K562 (cell line): Measurements from ENCODE around the gene CPLANE2. TPM values are rescaled to one million over a fixed set of nuclear protein-coding genes. Genes with fewer than 3 reads are reported as not detected.
A peak's percentile ranks its signal among the peaks of the same experiment; 100 is the strongest.

Source experiments
- ATAC-seq: fragments of 200-7000 bp; cut with Tn5 transposase; 3 replicates; pipeline ENCODE4 v1.9.1; 2020; ENCODE audit warnings: moderate library complexity
- BruUV-seq: library from RNA; stranded (reverse); fragments of 400-500 nt; replicated peaks from 2 replicates; lab custom pipeline; 2021; lab: Mats Ljungman, UMichigan
- CTCF ChIA-PET: fragments of 300-600 bp; formaldehyde crosslinking; extraction: SDS; loops from one replicate; lab custom pipeline; 2021; ENCODE audit warnings: low intra/inter-chr PET ratio; lab: Yijun Ruan, JAX
- POLR2A ChIA-PET: fragments of 300-600, 350-650 bp; sonication (Branson Sonifier 250); formaldehyde crosslinking; extraction: SDS; loops from one replicate; lab custom pipeline; 2021; ENCODE audit warnings: antibody characterized with exemption, inconsistent platforms; lab: Yijun Ruan, JAX
- DNase-seq, 4 experiments: peaks; one replicate each; pipeline versions ENCODE4 v3.0.0 to v3.0.0-alpha.2; 2011 to 2018; ENCODE audit warnings: low spot score in 3 of 4, mixed read lengths in 3 of 4; ENCODE audit errors: extremely low read depth in 1 of 4
- FAIRE-seq: peaks from 2 replicates; lab custom pipeline; 2011; peaks lifted over from hg19 to GRCh38; lab: Jason Lieb, UNC
- H2AFZ ChIP-seq: 2 replicates; pipeline ENCODE4 v1.6.0; 2011; ENCODE audit warnings: low read depth, low read length, control low read depth, inconsistent platforms
- H3K27ac ChIP-seq: fragments of 200-600 bp; 3 replicates; pipeline ENCODE4 v1.8.0; 2011; ENCODE audit warnings: low read depth, mild to moderate bottlenecking, control low read depth, inconsistent platforms, low read length, moderate library complexity, mixed read lengths; ENCODE audit errors: extremely low read depth
- H3K27me3 ChIP-seq, 2 experiments: fragments of 300-600 bp in 1 of 2; 2 replicates in 1 of 2; 3 replicates in 1 of 2; pipeline versions ENCODE4 v1.6.0 to v1.8.0; 2011; ENCODE audit warnings: inconsistent platforms in 2 of 2, low read length in 2 of 2, mild to moderate bottlenecking in 1 of 2, mixed read lengths in 1 of 2, moderate library complexity in 1 of 2; ENCODE audit not compliant: control insufficient read depth in 2 of 2, insufficient read depth in 2 of 2
- H3K36me3 ChIP-seq: fragments of 300-600 bp; 3 replicates; pipeline ENCODE4 v1.8.0; 2011; ENCODE audit warnings: mild to moderate bottlenecking, low read length, inconsistent platforms; ENCODE audit not compliant: control insufficient read depth, insufficient read depth
- H3K4me1 ChIP-seq, 2 experiments: fragments of 200-600 bp in 1 of 2; replicated peaks in 1 of 2; 2 replicates in 1 of 2; 3 replicates in 1 of 2; pipeline versions ENCODE4 v1.5.1 to v1.8.0; 2011; ENCODE audit warnings: inconsistent platforms in 2 of 2, low read length in 2 of 2, mild to moderate bottlenecking in 1 of 2, mixed read lengths in 1 of 2, moderate library complexity in 1 of 2; ENCODE audit not compliant: control insufficient read depth in 2 of 2, insufficient read depth in 2 of 2
- H3K4me2 ChIP-seq: 2 replicates; pipeline ENCODE4 v1.6.1; 2011; ENCODE audit warnings: low read length, control low read depth, inconsistent platforms, mixed read lengths; ENCODE audit not compliant: insufficient read depth
- H3K4me3 ChIP-seq: fragments of 200-600 bp; sonication (generic), shearing (Covaris generic); 2 replicates; pipeline ENCODE4 v1.5.1; 2016; ENCODE audit warnings: control low read depth, inconsistent platforms
- H3K79me2 ChIP-seq: fragments of 200-600 bp; 3 replicates; pipeline ENCODE4 v1.8.0; 2011; ENCODE audit warnings: low read length, inconsistent platforms; ENCODE audit not compliant: control insufficient read depth, insufficient read depth
- H3K9ac ChIP-seq, 2 experiments: 2 replicates each; pipeline versions ENCODE4 v1.6.0 to v1.6.1; 2011; ENCODE audit warnings: low read depth in 2 of 2, low read length in 2 of 2, control low read depth in 1 of 2, inconsistent platforms in 1 of 2, mild to moderate bottlenecking in 1 of 2, mixed read lengths in 1 of 2; ENCODE audit not compliant: insufficient read depth in 1 of 2
- H3K9me1 ChIP-seq: one replicate; pipeline ENCODE4 v1.6.0; 2011; ENCODE audit warnings: inconsistent platforms, mild to moderate bottlenecking, low read length, moderate library complexity; ENCODE audit not compliant: control insufficient read depth, insufficient read depth
- H3K9me3 ChIP-seq: replicated peaks from 2 replicates; pipeline ENCODE4 v1.5.1; 2011; ENCODE audit warnings: low read depth, low read length, inconsistent platforms; ENCODE audit not compliant: control insufficient read depth, insufficient read depth
- H4K20me1 ChIP-seq: replicated peaks from 2 replicates; pipeline ENCODE4 v1.6.1; 2011; ENCODE audit warnings: low read length, inconsistent platforms, mixed read lengths; ENCODE audit not compliant: control insufficient read depth, insufficient read depth
- ERF ChIP-seq: fragments of 450-650 bp; formaldehyde crosslinking; IDR thresholded peaks from 2 replicates; pipeline ENCODE4 v1.4.0; 2020; ENCODE audit warnings: mild to moderate bottlenecking, mixed read lengths
- FOXJ3 ChIP-seq: sonication (generic); formaldehyde crosslinking; IDR thresholded peaks from 2 replicates; pipeline ENCODE4 v1.4.0; 2020; ENCODE audit warnings: mild to moderate bottlenecking, missing genetic modification reagents
- HES1 ChIP-seq: fragments of 450-650 bp; IDR thresholded peaks from 2 replicates; pipeline ENCODE4 v1.6.1; 2016; ENCODE audit warnings: low read depth, mild to moderate bottlenecking, moderate library complexity
- RBM25 ChIP-seq: fragments of 200-400 bp; formaldehyde crosslinking; IDR thresholded peaks from 2 replicates; pipeline ENCODE4 v1.6.1; 2018; ENCODE audit warnings: low read length, low read depth, moderate library complexity; ENCODE audit not compliant: severe bottlenecking
- TCF15 ChIP-seq: fragments of 250-450 bp; sonication (Bioruptor Pico); IDR thresholded peaks from 2 replicates; pipeline ENCODE4 v1.8.0; 2022; ENCODE audit warnings: moderate library complexity, mild to moderate bottlenecking, inconsistent platforms
- ZNF121 ChIP-seq: sonication (generic); formaldehyde crosslinking; conservative IDR thresholded peaks from 2 replicates; pipeline ENCODE4 v1.8.0; 2022; ENCODE audit warnings: missing genetic modification reagents
- whole genome bisulfite sequencing: fragments of 100-300 bp; shearing (Covaris generic); methylation state at CpG from one replicate; pipeline ENCODE4 v1.1.6; 2016; ENCODE audit warnings: low coverage, mixed read lengths; ENCODE audit not compliant: insufficient coverage; ENCODE audit errors: missing lambda C conversion rate; 5-methylcytosine and 5-hydroxymethylcytosine counted together
- in situ Hi-C: fragments of 300-500 bp; cut with MboI; formaldehyde crosslinking; loops from 4 replicates; pipeline ENCODE4 v1.15.0; 2018; ENCODE audit warnings: inconsistent platforms, mixed read lengths
- intact Hi-C: fragments of 100-400 bp; cut with micrococcal nuclease; formaldehyde crosslinking; loops from 2 replicates; pipeline ENCODE4 v1.14.2; 2022
- polyA plus RNA-seq, 8 experiments: library from polyadenylated mRNA; depleted of rRNA in 4 of 8; stranded (reverse) in 5 of 8; unstranded in 3 of 8; fragments of >200 nt; fragmentation: Nextera tagmentation in 2 of 8; fragmentation: Illumina TruSeq in 1 of 8; extraction: Ambion mirVana in 2 of 8; extraction: Trizol in 1 of 8; gene quantifications; 2 replicates each; pipeline versions ENCODE4 v1.2.1 to v1.2.3, GENCODE V29; 2011 to 2014; ENCODE audit warnings: inconsistent platforms in 1 of 8, missing spikeins in 1 of 8
- total RNA-seq, 7 experiments: library from RNA; depleted of rRNA in 6 of 7; stranded (reverse); fragments of >200 nt in 6 of 7; fragmentation: Illumina TruSeq in 2 of 7; extraction: Trizol in 2 of 7; gene quantifications; 2 replicates each; pipeline versions ENCODE4 v1.2.1 to v1.2.3, GENCODE V29; 2011 to 2021; ENCODE audit warnings: low replicate concordance in 1 of 7

Gene CPLANE2
- total and polyA plus RNA-seq, 9 of the 15 experiments (the other 6 are each of a cell fraction or from before 2014, with no cell fraction given): 0.17 to 20.9 (median 8.1) TPM

- TF ChIP-seq ZNF121 (CRISPR knock-in tag) (peak; percentile 77), RBM25 (peak; percentile 48), HES1 (no peak), FOXJ3 (no peak)
- Histone ChIP-seq H3K79me2 (peaks cover 12% of the 10 kb centered on the region; the same call in 1 of the 3 replicates), H3K9me1 (no peaks in the 10 kb centered on the region), H3K4me2 (no peak overlapping the region), H4K20me1 (peaks cover 25% of the 10 kb centered on the region), H3K4me3 (no peak overlapping the region), H3K4me1 (peaks cover 0 to 16% of the 10 kb centered on the region in 2 experiments; a peak in 4 of 5 replicates), H3K36me3 (peaks cover 4% of the 10 kb centered on the region; the same call in 1 of the 3 replicates), H2AFZ (no peak overlapping the region), H3K27me3 (no peaks in the 10 kb centered on the region), H3K9ac (no peak overlapping the region), H3K9me3 (no peaks in the 10 kb centered on the region), H3K27ac (no peak overlapping the region)
- no TSS peak for BruUV-seq
- ATAC-seq: no peak
- CTCF ChIA-PET: no interaction called here
- intact Hi-C loops: no loop called here
- FAIRE-seq: no peak
- in situ Hi-C loops: no loop called here
- 90% methylated on average over 1 of the region's 1 CpG for WGBS
- no peak for DNase-seq
- POLR2A ChIA-PET: interaction anchor here (0.8 to 2.0 kb wide), 2 partner anchors 16 to 146 kb away, joined by 3 to 6 read pairs; no protein-coding TSS in a partner anchor
These were observed 25.1 kb upstream of the CPLANE2 start for GRCh38 chr1:16262067-16262466.

- intact Hi-C loops: no loop called here
- ChIA-PET CTCF (no interaction called here), POLR2A (interaction anchor here (0.6 to 2.2 kb wide), 4 partner anchors 10 to 462 kb away, joined by 3 to 7 read pairs (median 4); no protein-coding TSS in a partner anchor)
- Histone ChIP-seq H3K4me1 (peaks cover 0 to 6% of the 10 kb centered on the region in 2 experiments; a peak in 3 of 5 replicates), H3K27ac (no peak overlapping the region), H3K9ac (no peak overlapping the region), H3K9me3 (no peaks in the 10 kb centered on the region), H3K36me3 (peaks cover 14% of the 10 kb centered on the region), H3K4me3 (no peak overlapping the region), H3K9me1 (peaks cover 3% of the 10 kb centered on the region), H2AFZ (no peak overlapping the region), H4K20me1 (peaks cover 13% of the 10 kb centered on the region), H3K4me2 (no peak overlapping the region), H3K79me2 (peaks cover 9% of the 10 kb centered on the region; the same call in 1 of the 3 replicates), H3K27me3 (no peaks in the 10 kb centered on the region)
- ATAC-seq (no peak), FAIRE-seq (no peak), DNase-seq (no peak)
- in situ Hi-C loops: no loop called here
- no TSS peak for BruUV-seq
- 89% methylated on average over 1 of the region's 1 CpG for WGBS
- TF ChIP-seq ERF (CRISPR knock-in tag) (no peak), TCF15 (CRISPR knock-in tag) (0 out of 2 replicates have a peak, but pooled peaks have one; percentile 63)
These were observed 23.8 kb upstream of the CPLANE2 start for GRCh38 chr1:16260814-16261213.
